ENCODE measurements around the gene CLMN.

CLMN gene

GRCh38 chr14:95319312-95320077 is at the start of gene CLMN:
CLMN (minus strand) TSS chr14:95319908; CDS start chr14:95319792, 116 bp downstream.
- peak; percentile 12 for DNase-seq

- no peak for DNase-seq
Observed at GRCh38 chr14:95365401-95365800, 45.7 kb upstream of the CLMN start.

GRCh38 chr14:95364481-95365209 is 44.9 kb upstream of the CLMN start:
- no peak for DNase-seq

- DNase-seq, result no peak
Observed at GRCh38 chr14:95363468-95363954, 43.8 kb upstream of the CLMN start.

GRCh38 chr14:95362138-95362494 is 42.4 kb upstream of the CLMN start:
- DNase-seq, result no peak

GRCh38 chr14:95361373-95362137 is 41.8 kb upstream of the CLMN start:
- DNase-seq, result no peak

GRCh38 chr14:95360828-95361227 is 41.1 kb upstream of the CLMN start:
- DNase-seq, result no peak

- no peak for DNase-seq
Observed at GRCh38 chr14:95359994-95360826, 40.5 kb upstream of the CLMN start.

GRCh38 chr14:95356245-95356869 is 36.6 kb upstream of the CLMN start:
- DNase-seq, result no peak

- DNase-seq, result no peak
Observed at GRCh38 chr14:95355422-95355821, 35.7 kb upstream of the CLMN start.

GRCh38 chr14:95354834-95355233 is 35.1 kb upstream of the CLMN start:
- DNase-seq, result no peak

- no peak for DNase-seq
Observed at GRCh38 chr14:95353664-95354063, 34.0 kb upstream of the CLMN start.

- DNase-seq, result no peak
Observed at GRCh38 chr14:95353007-95353406, 33.3 kb upstream of the CLMN start.

GRCh38 chr14:95352481-95352880 is 32.8 kb upstream of the CLMN start:
- DNase-seq, result no peak

GRCh38 chr14:95349241-95349640 is 29.5 kb upstream of the CLMN start:
- no peak for DNase-seq

- DNase-seq, result no peak
Observed at GRCh38 chr14:95348395-95349080, 28.8 kb upstream of the CLMN start.

GRCh38 chr14:95346820-95347219 is 27.1 kb upstream of the CLMN start:
- DNase-seq, result no peak

- DNase-seq, result no peak
Observed at GRCh38 chr14:95346266-95346665, 26.6 kb upstream of the CLMN start.

- no peak for DNase-seq
Observed at GRCh38 chr14:95345032-95345431, 25.3 kb upstream of the CLMN start.

GRCh38 chr14:95344536-95344935 is 24.8 kb upstream of the CLMN start:
- no peak for DNase-seq

GRCh38 chr14:95341564-95341963 is 21.9 kb upstream of the CLMN start:
- DNase-seq, result no peak
